ENCODE measurements around the gene MOGAT1.

Gene MOGAT1

DNA sequence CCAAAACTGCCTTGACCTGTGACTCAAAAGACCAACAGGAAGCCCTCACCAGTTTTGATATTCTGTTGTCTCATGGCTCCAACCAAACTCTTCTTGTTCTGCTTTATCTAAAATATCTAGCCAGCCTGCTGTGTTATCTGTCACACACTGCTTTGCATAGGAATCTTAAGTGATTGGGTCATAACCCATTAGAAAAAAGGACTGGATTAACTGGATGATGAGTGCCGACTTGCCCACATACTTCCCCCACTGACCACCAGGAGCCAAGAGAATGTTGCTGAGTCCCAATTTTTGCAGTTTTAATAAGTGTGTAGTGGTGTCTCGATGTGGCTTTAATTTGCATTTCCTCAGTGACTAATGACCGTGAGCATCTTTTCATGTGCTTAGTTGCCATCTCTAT lies 6.5 kb downstream of the MOGAT1 start:
- Histone ChIP-seq H3K9ac (ENCODE audit: low read length) (no peak overlapping the region), H3K4me1 (ENCODE audit: low read length) (peaks cover 9% of the 10 kb centered on the region; the same call in 1 of the 2 replicates), H3K36me3 (replicated peaks; ENCODE audit: low read depth, low read length) (no peaks in the 10 kb centered on the region), H2AFZ (ENCODE audit: low read depth, low read length) (no peak overlapping the region; the same call in 1 of the 2 replicates), H3K27ac (ENCODE audit: low read length) (no peak overlapping the region), H3K4me3 (ENCODE audit: low read length) (no peak overlapping the region), H3K9me3 (ENCODE audit: insufficient read depth, low read length) (no peaks in the 10 kb centered on the region), H4K20me1 (ENCODE audit: insufficient read depth, low read length) (no peaks in the 10 kb centered on the region), H3K27me3 (ENCODE audit: low read depth, low read length) (peaks cover 6% of the 10 kb centered on the region), H3K79me2 (ENCODE audit: low read length) (no peaks in the 10 kb centered on the region), H3K4me2 (ENCODE audit: low read length) (no peak overlapping the region)
- TF ChIP-seq, protein P1, sequence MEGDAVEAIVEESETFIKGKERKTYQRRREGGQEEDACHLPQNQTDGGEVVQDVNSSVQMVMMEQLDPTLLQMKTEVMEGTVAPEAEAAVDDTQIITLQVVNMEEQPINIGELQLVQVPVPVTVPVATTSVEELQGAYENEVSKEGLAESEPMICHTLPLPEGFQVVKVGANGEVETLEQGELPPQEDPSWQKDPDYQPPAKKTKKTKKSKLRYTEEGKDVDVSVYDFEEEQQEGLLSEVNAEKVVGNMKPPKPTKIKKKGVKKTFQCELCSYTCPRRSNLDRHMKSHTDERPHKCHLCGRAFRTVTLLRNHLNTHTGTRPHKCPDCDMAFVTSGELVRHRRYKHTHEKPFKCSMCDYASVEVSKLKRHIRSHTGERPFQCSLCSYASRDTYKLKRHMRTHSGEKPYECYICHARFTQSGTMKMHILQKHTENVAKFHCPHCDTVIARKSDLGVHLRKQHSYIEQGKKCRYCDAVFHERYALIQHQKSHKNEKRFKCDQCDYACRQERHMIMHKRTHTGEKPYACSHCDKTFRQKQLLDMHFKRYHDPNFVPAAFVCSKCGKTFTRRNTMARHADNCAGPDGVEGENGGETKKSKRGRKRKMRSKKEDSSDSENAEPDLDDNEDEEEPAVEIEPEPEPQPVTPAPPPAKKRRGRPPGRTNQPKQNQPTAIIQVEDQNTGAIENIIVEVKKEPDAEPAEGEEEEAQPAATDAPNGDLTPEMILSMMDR (IDR thresholded peaks at IDR 0.05; ENCODE audit: low read depth, low read length): no peak
- TF ChIP-seq EZH2phosphoT487 (IDR thresholded peaks at IDR 0.05; ENCODE audit: low read depth): no peak

DNA sequence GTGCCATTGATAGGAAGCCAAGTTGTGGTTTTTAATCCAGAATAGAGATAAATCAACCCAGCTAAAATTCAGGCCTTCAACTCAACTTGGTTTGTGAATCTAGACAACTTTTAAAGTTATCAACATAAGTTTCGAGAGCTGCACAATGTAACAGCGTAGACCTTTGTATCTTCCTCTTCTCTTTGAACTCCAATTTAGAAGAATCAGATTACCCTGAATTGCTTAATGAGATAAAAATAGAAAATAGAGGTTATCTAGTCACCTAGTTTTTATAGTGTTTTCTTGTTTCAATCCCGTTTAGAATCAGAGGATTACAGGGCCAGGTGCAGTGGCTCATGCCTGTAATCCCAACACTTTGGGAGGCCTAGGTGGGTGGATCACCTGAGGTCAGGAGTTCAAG lies 12.3 kb downstream of the MOGAT1 start:
- H2AFZ ChIP-seq (ENCODE audit: low read depth, low read length): no peak overlapping the region
- no peak overlapping the region for H3K4me3 ChIP-seq (ENCODE audit: low read length)
- no peaks in the 10 kb centered on the region for H3K79me2 ChIP-seq (ENCODE audit: low read length)
- H3K4me2 ChIP-seq (ENCODE audit: low read length): no peak overlapping the region
- no peaks in the 10 kb centered on the region for H3K9me3 ChIP-seq (ENCODE audit: insufficient read depth, low read length)
- no peak overlapping the region for H3K27ac ChIP-seq (ENCODE audit: low read length)
- H3K36me3 ChIP-seq (replicated peaks; ENCODE audit: low read depth, low read length): no peaks in the 10 kb centered on the region
- TF ChIP-seq, protein P1 (IDR thresholded peaks at IDR 0.05; ENCODE audit: low read depth, low read length): no peak
- TF ChIP-seq EZH2phosphoT487 (IDR thresholded peaks at IDR 0.05; ENCODE audit: low read depth): no peak
- H3K27me3 ChIP-seq (ENCODE audit: low read depth, low read length): no peaks in the 10 kb centered on the region
- H3K9ac ChIP-seq (ENCODE audit: low read length): no peak overlapping the region
- no peaks in the 10 kb centered on the region; the same call in 1 of the 2 replicates for H3K4me1 ChIP-seq (ENCODE audit: low read length)
- H4K20me1 ChIP-seq (ENCODE audit: insufficient read depth, low read length): no peaks in the 10 kb centered on the region

DNA sequence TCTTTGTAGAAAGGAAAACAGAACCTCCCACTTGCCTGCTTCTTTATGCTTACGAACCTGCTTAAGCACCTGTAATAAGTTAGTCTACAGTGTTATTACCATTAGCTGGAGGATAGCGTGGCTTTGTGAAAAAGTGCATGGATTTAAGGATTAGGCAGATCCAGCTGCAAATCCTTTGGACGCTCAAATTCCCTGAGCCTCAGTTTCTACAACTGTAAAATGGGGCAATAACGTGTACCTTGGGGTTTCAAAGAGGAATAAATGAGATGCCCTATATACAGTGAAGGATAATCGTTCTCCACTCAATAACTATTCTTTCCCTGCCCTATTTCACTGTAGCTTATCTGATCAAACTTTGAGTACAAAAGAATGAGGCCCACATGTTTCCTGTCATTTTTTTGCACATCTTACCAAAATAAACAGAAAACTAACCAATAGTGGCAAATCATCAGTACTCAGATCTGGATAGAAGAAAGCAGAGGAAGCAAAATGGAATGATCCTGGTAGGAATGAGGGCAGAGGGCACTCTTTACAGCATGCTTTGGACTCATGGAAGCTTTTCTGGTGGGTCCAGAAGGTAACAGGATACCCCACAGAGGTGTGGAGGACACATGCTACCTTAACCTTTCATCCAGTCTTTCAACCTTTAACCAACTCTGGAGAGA lies 14.8 kb downstream of the MOGAT1 start:
- Histone ChIP-seq H3K4me1 (ENCODE audit: low read length) (peaks cover 12% of the 10 kb centered on the region), H3K9ac (ENCODE audit: low read length) (no peak overlapping the region), H3K4me3 (ENCODE audit: low read length) (no peak overlapping the region), H3K36me3 (replicated peaks; ENCODE audit: low read depth, low read length) (no peaks in the 10 kb centered on the region), H4K20me1 (ENCODE audit: insufficient read depth, low read length) (no peaks in the 10 kb centered on the region), H3K27me3 (ENCODE audit: low read depth, low read length) (no peaks in the 10 kb centered on the region), H2AFZ (ENCODE audit: low read depth, low read length) (no peak overlapping the region), H3K9me3 (ENCODE audit: insufficient read depth, low read length) (no peaks in the 10 kb centered on the region), H3K27ac (ENCODE audit: low read length) (no peak overlapping the region), H3K79me2 (ENCODE audit: low read length) (no peaks in the 10 kb centered on the region), H3K4me2 (ENCODE audit: low read length) (no peak overlapping the region)
- no peak for TF ChIP-seq EZH2phosphoT487 (IDR thresholded peaks at IDR 0.05; ENCODE audit: low read depth)
- TF ChIP-seq, protein P1 (IDR thresholded peaks at IDR 0.05; ENCODE audit: low read depth, low read length): no peak

DNA sequence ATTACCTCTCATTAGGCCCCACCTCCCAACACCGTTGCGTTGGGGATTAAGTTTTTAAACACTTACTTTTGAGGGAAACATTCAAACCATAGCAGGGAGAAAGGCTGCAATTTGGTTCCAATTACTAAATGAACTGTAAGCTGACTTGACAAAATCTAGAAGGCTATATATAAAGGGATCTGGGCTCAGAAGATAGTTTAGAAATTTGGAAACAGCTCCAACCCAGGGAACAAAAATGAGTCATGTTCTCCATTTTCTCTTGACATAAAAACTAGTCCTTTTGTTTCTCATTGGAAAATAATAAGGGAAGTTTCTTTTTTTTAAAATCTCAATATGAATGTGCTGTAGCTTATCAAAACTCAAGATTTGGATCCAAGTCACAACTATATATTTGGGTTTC lies 17.5 kb downstream of the MOGAT1 start:
- Histone ChIP-seq H3K27me3 (ENCODE audit: low read depth, low read length) (no peaks in the 10 kb centered on the region), H2AFZ (ENCODE audit: low read depth, low read length) (no peak overlapping the region), H3K4me1 (ENCODE audit: low read length) (peaks cover 16% of the 10 kb centered on the region), H3K4me2 (ENCODE audit: low read length) (no peak overlapping the region), H3K79me2 (ENCODE audit: low read length) (no peaks in the 10 kb centered on the region), H3K27ac (ENCODE audit: low read length) (no peak overlapping the region), H3K9me3 (ENCODE audit: insufficient read depth, low read length) (no peaks in the 10 kb centered on the region), H4K20me1 (ENCODE audit: insufficient read depth, low read length) (no peaks in the 10 kb centered on the region), H3K9ac (ENCODE audit: low read length) (no peak overlapping the region), H3K36me3 (replicated peaks; ENCODE audit: low read depth, low read length) (no peaks in the 10 kb centered on the region), H3K4me3 (ENCODE audit: low read length) (no peak overlapping the region)
- TF ChIP-seq, protein P1 (IDR thresholded peaks at IDR 0.05; ENCODE audit: low read depth, low read length): no peak
- TF ChIP-seq EZH2phosphoT487 (IDR thresholded peaks at IDR 0.05; ENCODE audit: low read depth): no peak

All from OCI-LY3 (cell line).